Skeletal muscle satellite cell (primary cell): ENCODE data around the gene HMX2.

Experiments used
- H3K27me3 ChIP-seq: 2 replicates; pipeline ENCODE4 v1.7.0; 2013; ENCODE audit warnings: low read length; ENCODE audit not compliant: control insufficient read depth, insufficient read depth
- H3K36me3 ChIP-seq: 2 replicates; pipeline ENCODE4 v1.7.0; 2013; ENCODE audit warnings: mild to moderate bottlenecking, control low read depth, low read length; ENCODE audit not compliant: insufficient read depth
- H3K4me1 ChIP-seq: 2 replicates; pipeline ENCODE4 v1.7.0; 2013; ENCODE audit warnings: low read length; ENCODE audit not compliant: control insufficient read depth, insufficient read depth
- H3K4me2 ChIP-seq: 2 replicates; pipeline ENCODE4 v1.7.0; 2013; ENCODE audit warnings: mild to moderate bottlenecking, low read length
- H3K4me3 ChIP-seq: 2 replicates; pipeline ENCODE4 v1.7.0; 2013; ENCODE audit warnings: low read length
- H3K9ac ChIP-seq: 2 replicates; pipeline ENCODE4 v1.7.0; 2013; ENCODE audit warnings: mild to moderate bottlenecking, low read depth, low read length, moderate library complexity
- H3K9me3 ChIP-seq: replicated peaks from 2 replicates; pipeline ENCODE4 v1.7.0; 2013; ENCODE audit warnings: mild to moderate bottlenecking, control low read depth, low read length

HMX2 gene

GRCh38 chr10:123180101-123181090 is 32.5 kb downstream of the HMX2 start:
- Histone ChIP-seq H3K36me3 (peaks cover 6% of the 10 kb centered on the region), H3K27me3 (no peaks in the 10 kb centered on the region), H3K9ac (no peak overlapping the region), H3K9me3 (peaks cover 3% of the 10 kb centered on the region), H3K4me2 (no peak overlapping the region), H3K4me1 (no peaks in the 10 kb centered on the region), H3K4me3 (no peak overlapping the region)

GRCh38 chr10:123183724-123184123 is 35.8 kb downstream of the HMX2 start:
- no peak overlapping the region for H3K4me2 ChIP-seq
- no peak overlapping the region for H3K9ac ChIP-seq
- H3K9me3 ChIP-seq = peaks cover 3% of the 10 kb centered on the region
- H3K27me3 ChIP-seq = no peaks in the 10 kb centered on the region
- H3K36me3 ChIP-seq = peaks cover 5% of the 10 kb centered on the region
- H3K4me3 ChIP-seq = no peak overlapping the region
- H3K4me1 ChIP-seq = no peaks in the 10 kb centered on the region

- Histone ChIP-seq H3K4me2 (no peak overlapping the region), H3K4me3 (no peak overlapping the region), H3K27me3 (no peaks in the 10 kb centered on the region), H3K9ac (no peak overlapping the region), H3K36me3 (peaks cover 5% of the 10 kb centered on the region), H3K4me1 (no peaks in the 10 kb centered on the region), H3K9me3 (peaks cover 3% of the 10 kb centered on the region)
Observed at GRCh38 chr10:123187781-123188180, 39.8 kb downstream of the HMX2 start.

GRCh38 chr10:123191886-123192285 is 44.0 kb downstream of the HMX2 start:
- Histone ChIP-seq H3K9me3 (no peaks in the 10 kb centered on the region), H3K27me3 (no peaks in the 10 kb centered on the region), H3K4me3 (no peak overlapping the region), H3K4me2 (no peak overlapping the region), H3K4me1 (no peaks in the 10 kb centered on the region), H3K9ac (no peak overlapping the region), H3K36me3 (peaks cover 3% of the 10 kb centered on the region)

GRCh38 chr10:123194056-123194455 is 46.1 kb downstream of the HMX2 start:
- Histone ChIP-seq H3K4me2 (no peak overlapping the region), H3K4me1 (no peaks in the 10 kb centered on the region), H3K9me3 (no peaks in the 10 kb centered on the region), H3K9ac (no peak overlapping the region), H3K36me3 (no peaks in the 10 kb centered on the region), H3K27me3 (no peaks in the 10 kb centered on the region), H3K4me3 (no peak overlapping the region)
